AG09309 (cell line): ENCODE results near the gene FGF11.

Experiments
- DNase-seq: peaks from one replicate; pipeline ENCODE4 v3.0.0-alpha.2; 2010; ENCODE audit warnings: low read depth
- H3K4me3 ChIP-seq: 2 replicates; pipeline ENCODE4 v1.5.1; 2011; ENCODE audit warnings: mild to moderate bottlenecking, low read depth, low read length, moderate library complexity; ENCODE audit not compliant: control insufficient read depth
- TF ChIP-seq, protein P1 (sequence below): IDR thresholded peaks from 2 replicates; pipeline ENCODE4 v1.5.1; 2011; ENCODE audit warnings: mild to moderate bottlenecking, low read depth, low read length, inconsistent platforms; ENCODE audit not compliant: insufficient read depth, control insufficient read depth; ENCODE audit errors: missing control alignments

FGF11 gene

GRCh38 chr17:7408863-7409262 is 30.4 kb upstream of the FGF11 start:
- TF ChIP-seq, protein P1, sequence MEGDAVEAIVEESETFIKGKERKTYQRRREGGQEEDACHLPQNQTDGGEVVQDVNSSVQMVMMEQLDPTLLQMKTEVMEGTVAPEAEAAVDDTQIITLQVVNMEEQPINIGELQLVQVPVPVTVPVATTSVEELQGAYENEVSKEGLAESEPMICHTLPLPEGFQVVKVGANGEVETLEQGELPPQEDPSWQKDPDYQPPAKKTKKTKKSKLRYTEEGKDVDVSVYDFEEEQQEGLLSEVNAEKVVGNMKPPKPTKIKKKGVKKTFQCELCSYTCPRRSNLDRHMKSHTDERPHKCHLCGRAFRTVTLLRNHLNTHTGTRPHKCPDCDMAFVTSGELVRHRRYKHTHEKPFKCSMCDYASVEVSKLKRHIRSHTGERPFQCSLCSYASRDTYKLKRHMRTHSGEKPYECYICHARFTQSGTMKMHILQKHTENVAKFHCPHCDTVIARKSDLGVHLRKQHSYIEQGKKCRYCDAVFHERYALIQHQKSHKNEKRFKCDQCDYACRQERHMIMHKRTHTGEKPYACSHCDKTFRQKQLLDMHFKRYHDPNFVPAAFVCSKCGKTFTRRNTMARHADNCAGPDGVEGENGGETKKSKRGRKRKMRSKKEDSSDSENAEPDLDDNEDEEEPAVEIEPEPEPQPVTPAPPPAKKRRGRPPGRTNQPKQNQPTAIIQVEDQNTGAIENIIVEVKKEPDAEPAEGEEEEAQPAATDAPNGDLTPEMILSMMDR, result no peak
- no peak for DNase-seq
- H3K4me3 ChIP-seq, result no peak overlapping the region

DNA sequence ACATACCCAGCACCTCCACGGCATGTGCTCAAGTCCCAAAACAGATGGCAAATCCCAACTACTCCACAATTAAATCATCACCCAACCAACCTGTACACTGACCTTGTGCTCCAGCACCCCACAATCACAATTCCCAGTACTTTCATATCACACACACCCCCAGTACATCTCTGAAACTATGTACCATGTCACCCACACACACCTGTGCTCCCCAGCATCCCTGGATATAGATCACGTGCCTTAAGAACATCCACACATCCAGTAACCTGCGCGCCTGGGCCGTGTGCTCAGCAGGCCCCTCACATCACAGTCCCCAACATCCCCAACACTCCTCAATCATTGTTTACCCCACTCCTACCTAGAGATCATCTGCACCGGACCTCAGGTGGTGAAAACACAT is 29.6 kb upstream of the FGF11 start:
- TF ChIP-seq, protein P1, result no peak
- no peak for DNase-seq
- H3K4me3 ChIP-seq, result no peak overlapping the region

DNA sequence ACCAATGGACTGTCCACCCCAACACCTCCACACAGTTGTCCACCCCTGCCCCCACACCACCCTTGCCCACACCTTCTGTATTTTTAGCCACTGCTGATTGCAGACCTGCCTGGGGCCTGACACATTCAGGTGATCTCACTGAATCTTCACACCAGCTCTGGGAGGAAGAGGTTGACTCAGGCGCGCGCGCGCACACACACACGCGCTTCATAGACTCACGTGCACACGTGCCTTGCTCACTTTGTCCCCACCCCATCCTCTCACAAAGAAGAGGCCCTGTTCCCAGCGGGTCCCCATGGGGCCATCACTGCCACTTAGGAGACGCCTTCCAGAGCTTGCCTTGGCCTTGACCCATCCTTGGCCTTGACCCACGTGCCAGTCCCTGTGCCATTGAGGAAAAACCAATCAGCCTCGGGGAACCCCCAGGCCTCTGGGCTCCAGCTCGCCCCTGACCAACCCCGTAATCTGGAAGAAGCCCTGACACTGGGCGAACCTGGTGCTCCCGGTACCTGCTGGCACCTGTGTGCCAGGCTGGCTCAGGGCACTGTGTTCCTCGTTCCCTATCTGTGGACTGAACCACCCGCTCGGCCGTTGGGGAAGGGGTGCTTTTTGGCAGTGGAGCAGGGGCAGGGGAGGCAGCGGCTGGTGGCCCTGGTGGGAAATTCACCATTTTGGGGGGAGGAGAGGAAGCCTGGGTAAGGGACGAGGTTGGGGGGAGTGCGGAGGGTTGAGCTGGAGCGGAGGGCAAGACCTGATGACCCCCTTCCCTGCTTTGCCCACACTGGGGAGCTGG is 28.5 kb upstream of the FGF11 start:
- TF ChIP-seq, protein P1, result no peak
- DNase-seq, result no peak

DNA sequence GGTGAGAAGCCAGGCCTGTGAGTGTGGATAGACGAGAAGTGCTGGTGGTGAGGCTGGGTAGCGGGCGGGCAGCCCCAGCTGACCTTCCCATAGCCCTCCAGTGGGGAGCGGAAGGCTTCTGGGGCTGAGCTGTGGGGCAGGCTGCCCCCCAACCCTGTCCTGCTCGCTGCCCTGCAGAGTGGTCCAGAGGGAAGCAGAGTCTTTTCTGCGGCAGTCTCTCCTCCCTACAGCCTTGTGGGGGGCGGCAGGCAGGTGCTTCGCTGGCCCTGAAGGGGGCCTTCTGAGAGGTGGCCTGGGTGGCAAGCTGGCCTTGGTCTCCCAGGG is 27.9 kb upstream of the FGF11 start:
- TF ChIP-seq, protein P1, result no peak
- H3K4me3 ChIP-seq, result no peak overlapping the region
- DNase-seq, result no peak

More for the DNA sequence above, 28.5 kb upstream of the FGF11 start:
- no peak overlapping the region for H3K4me3 ChIP-seq

- peak; percentile 37 for DNase-seq
- TF ChIP-seq, protein P1, result no peak
- no peak overlapping the region for H3K4me3 ChIP-seq
Measured at GRCh38 chr17:7413346-7413985, 25.8 kb upstream of the FGF11 start.

DNA sequence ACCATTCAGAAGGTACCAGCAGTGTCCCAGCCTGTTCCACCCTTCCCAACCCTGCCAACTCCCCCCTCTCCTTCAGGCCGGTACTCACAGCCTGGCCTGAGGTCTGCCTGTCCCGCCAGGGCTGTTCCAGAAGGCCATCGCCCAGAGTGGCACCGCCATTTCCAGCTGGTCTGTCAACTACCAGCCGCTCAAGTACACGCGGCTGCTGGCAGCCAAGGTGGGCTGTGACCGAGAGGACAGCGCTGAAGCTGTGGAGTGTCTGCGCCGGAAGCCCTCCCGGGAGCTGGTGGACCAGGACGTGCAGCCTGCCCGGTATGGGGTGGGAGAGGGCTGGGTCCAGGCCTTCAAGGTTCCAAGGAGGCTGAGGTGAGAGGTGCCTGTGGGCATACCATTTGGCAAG is 24.5 kb upstream of the FGF11 start:
- no peak overlapping the region for H3K4me3 ChIP-seq
- DNase-seq, result no peak
- TF ChIP-seq, protein P1, result no peak
